ENCODE data around the gene FAM47E. TPM values are rescaled to one million over a fixed set of nuclear protein-coding genes. Genes with fewer than 3 reads are reported as not detected.

Gene FAM47E
- total and polyA plus RNA-seq, 2 donors (not counting 1 experiment from before 2014, with no cell fraction given): 0.15 to 1.3 TPM

GRCh38 chr4:76205476-76205875 is 46.0 kb upstream of the FAM47E start:
- Histone ChIP-seq H3K36me3 (replicated peaks in 1 of 2; ENCODE audit: control extremely low read depth in 1 of 2, control insufficient read depth in 1 of 2, extremely low read depth in 1 of 2, insufficient read depth in 2 of 2, low read length in 1 of 2) (no peaks in the 10 kb centered on the region), H3K79me2 (ENCODE audit: control insufficient read depth, insufficient read depth, low read length) (peaks cover 64% of the 10 kb centered on the region), H3K4me2 (replicated peaks; ENCODE audit: low read depth, low read length, poor library complexity, severe bottlenecking) (no peak overlapping the region), H3K27ac (ENCODE audit: low read length in 2 of 2) (no peak overlapping the region), H4K20me1 (ENCODE audit: control insufficient read depth, insufficient read depth, low read length, poor library complexity, severe bottlenecking) (peaks cover 7% of the 10 kb centered on the region), H2AFZ (ENCODE audit: insufficient read depth, low read depth, low read length, poor library complexity, severe bottlenecking) (no peak overlapping the region), H3K27me3 (replicated peaks in 1 of 4; ENCODE audit: control extremely low read depth in 1 of 4, control insufficient read depth in 3 of 4, insufficient read depth in 4 of 4, low read length in 3 of 4) (no peaks in the 10 kb centered on the region), H3K4me1 (ENCODE audit: control insufficient read depth in 2 of 2, insufficient read depth in 2 of 2, low read length in 2 of 2) (peaks cover 18 to 19% of the 10 kb centered on the region in 2 donors), H3K4me3 (ENCODE audit: control extremely low read depth in 1 of 5, extremely low read depth in 1 of 5, insufficient read depth in 1 of 5, low read depth in 2 of 5, low read length in 4 of 5) (no peak overlapping the region), H3K9ac (ENCODE audit: low read length) (no peak overlapping the region), H3K9me3 (ENCODE audit: control extremely low read depth in 1 of 3, control insufficient read depth in 2 of 3, insufficient read depth in 1 of 3, low read length in 2 of 3) (no peaks in the 10 kb centered on the region)
- CTCF ChIA-PET: no interaction called here
- Mint-ChIP-seq H3K27me3 (no peaks in the 10 kb centered on the region), H3K4me1 (peaks cover 28% of the 10 kb centered on the region), H3K4me3 (no peak overlapping the region), H3K9me3 (ENCODE audit: insufficient read depth) (no peaks in the 10 kb centered on the region), H3K27ac (no peak overlapping the region)
- POLR2A ChIA-PET: no interaction called here
- no peak for DNase-seq
- TF ChIP-seq EZH2 (IDR thresholded peaks at IDR 0.05; ENCODE audit: borderline replicate concordance, insufficient read depth, low read depth, low read length, poor library complexity, severe bottlenecking): no peak
- TF ChIP-seq CTCF (IDR thresholded peaks at IDR 0.05): no peak
- ATAC-seq (ENCODE audit: low read depth): no peak
- intact Hi-C loops (cut with micrococcal nuclease): no loop called here

GRCh38 chr4:76206222-76206942 is 45.1 kb upstream of the FAM47E start:
- H3K9ac ChIP-seq (ENCODE audit: low read length): no peak overlapping the region
- H4K20me1 ChIP-seq (ENCODE audit: control insufficient read depth, insufficient read depth, low read length, poor library complexity, severe bottlenecking): peaks cover 7% of the 10 kb centered on the region
- H3K4me3 Mint-ChIP-seq: no peak overlapping the region
- peaks cover 29% of the 10 kb centered on the region for H3K4me1 Mint-ChIP-seq
- H3K27ac ChIP-seq (ENCODE audit: low read length in 2 of 2): no peak overlapping the region
- H3K4me1 ChIP-seq (ENCODE audit: control insufficient read depth in 2 of 2, insufficient read depth in 2 of 2, low read length in 2 of 2): peaks cover 21 to 25% of the 10 kb centered on the region in 2 donors
- H2AFZ ChIP-seq (ENCODE audit: insufficient read depth, low read depth, low read length, poor library complexity, severe bottlenecking): no peak overlapping the region
- ChIA-PET POLR2A (no interaction called here), CTCF (no interaction called here)
- intact Hi-C loops (cut with micrococcal nuclease): no loop called here
- no peak overlapping the region for H3K4me2 ChIP-seq (replicated peaks; ENCODE audit: low read depth, low read length, poor library complexity, severe bottlenecking)
- H3K36me3 ChIP-seq (replicated peaks in 1 of 2; ENCODE audit: control extremely low read depth in 1 of 2, control insufficient read depth in 1 of 2, extremely low read depth in 1 of 2, insufficient read depth in 2 of 2, low read length in 1 of 2): no peaks in the 10 kb centered on the region
- no peaks in the 10 kb centered on the region for H3K9me3 Mint-ChIP-seq (ENCODE audit: insufficient read depth)
- no peak overlapping the region for H3K27ac Mint-ChIP-seq
- no peaks in the 10 kb centered on the region for H3K27me3 ChIP-seq (replicated peaks in 1 of 4; ENCODE audit: control extremely low read depth in 1 of 4, control insufficient read depth in 3 of 4, insufficient read depth in 4 of 4, low read length in 3 of 4)
- DNase-seq (no peak), ATAC-seq (ENCODE audit: low read depth) (no peak)
- no peaks in the 10 kb centered on the region for H3K9me3 ChIP-seq (ENCODE audit: control extremely low read depth in 1 of 3, control insufficient read depth in 2 of 3, insufficient read depth in 1 of 3, low read length in 2 of 3)
- H3K27me3 Mint-ChIP-seq: no peaks in the 10 kb centered on the region
- H3K79me2 ChIP-seq (ENCODE audit: control insufficient read depth, insufficient read depth, low read length): peaks cover 62% of the 10 kb centered on the region
- H3K4me3 ChIP-seq (ENCODE audit: control extremely low read depth in 1 of 5, extremely low read depth in 1 of 5, insufficient read depth in 1 of 5, low read depth in 2 of 5, low read length in 4 of 5): no peak overlapping the region
- TF ChIP-seq CTCF (IDR thresholded peaks at IDR 0.05) (no peak), EZH2 (IDR thresholded peaks at IDR 0.05; ENCODE audit: borderline replicate concordance, insufficient read depth, low read depth, low read length, poor library complexity, severe bottlenecking) (no peak)
- WGBS (ENCODE audit: insufficient coverage): 100% methylated on average over 2 of the region's 7 CpGs
